Inflammatory macrophage (primary cell): ENCODE data around the gene KCNT2.
"Not testable (repeated sequence)": the region's sequence is repeated elsewhere in the genome, so short reads cannot be mapped to it uniquely, and the experiment has no call there.

Experiments used
- DNase-seq, 2 donors: peaks; one replicate each; pipeline ENCODE4 v3.0.0-alpha.2; 2020 to 2022

KCNT2 gene

DNA sequence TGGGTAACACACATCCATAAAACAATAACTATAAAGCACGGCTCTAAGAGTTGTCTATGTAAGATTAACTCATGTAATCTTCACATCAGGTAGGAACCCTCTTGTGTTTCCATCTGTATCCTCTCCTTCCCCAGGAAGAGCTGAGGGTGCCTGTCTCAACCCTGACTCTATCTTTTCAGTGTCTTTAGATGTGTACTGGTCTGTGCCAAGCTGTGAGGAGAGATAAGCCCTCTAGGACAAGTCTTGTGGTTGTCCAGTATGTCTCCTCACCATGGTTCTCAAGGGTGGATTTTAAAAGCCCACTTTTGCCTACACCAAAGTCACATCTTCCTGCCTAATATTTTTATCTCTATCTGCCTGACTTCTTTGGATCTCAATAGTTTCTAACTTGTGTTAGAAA lies 300.1 kb downstream of the KCNT2 start:
- DNase-seq: no peak

- no peak for DNase-seq
These were observed 301.8 kb downstream of the KCNT2 start for GRCh38 chr1:196306421-196306820.

GRCh38 chr1:196305216-196305615 lies 303.0 kb downstream of the KCNT2 start:
- DNase-seq: no peak

DNA sequence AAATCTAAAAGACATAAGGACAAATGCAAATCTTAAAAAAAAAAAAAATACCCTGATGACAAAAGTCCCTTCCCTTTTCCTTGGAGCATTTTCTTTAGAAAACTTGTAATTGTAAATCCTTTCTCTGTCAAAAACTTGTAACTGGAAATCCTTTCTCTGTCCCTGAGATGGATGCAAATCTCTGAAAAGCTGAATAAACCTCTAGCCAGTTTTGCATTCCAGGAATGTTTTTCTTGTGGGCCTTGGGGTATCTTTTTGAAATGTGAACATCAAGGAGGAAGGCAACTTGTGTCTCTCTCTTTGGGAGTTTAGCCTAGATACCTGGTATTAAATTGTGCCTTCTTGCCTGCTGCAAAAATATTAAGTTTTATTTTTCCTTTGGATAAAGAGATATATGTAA lies 305.3 kb downstream of the KCNT2 start:
- DNase-seq: no peak

DNA sequence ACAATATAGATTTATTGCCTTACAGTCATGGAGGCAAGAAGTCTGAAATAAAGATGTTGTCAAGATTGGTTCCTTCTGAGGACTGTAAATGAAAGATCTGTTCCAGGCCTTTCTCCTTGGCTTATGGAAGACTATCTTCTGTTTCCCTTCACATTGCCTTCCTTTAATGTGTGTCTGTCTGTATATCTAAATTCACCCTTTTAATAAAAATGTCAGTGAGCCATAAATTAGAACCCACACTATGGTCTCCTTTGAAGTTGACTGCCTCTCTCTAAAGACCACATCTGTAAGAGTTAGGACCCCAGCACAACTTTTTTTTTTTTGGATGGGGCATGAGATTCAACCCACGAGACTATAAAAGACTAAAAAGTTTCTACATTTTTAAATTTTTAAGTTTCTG lies 305.8 kb downstream of the KCNT2 start:
- DNase-seq: no peak

- DNase-seq: no peak
These were observed 312.5 kb downstream of the KCNT2 start for GRCh38 chr1:196295766-196296165.

DNA sequence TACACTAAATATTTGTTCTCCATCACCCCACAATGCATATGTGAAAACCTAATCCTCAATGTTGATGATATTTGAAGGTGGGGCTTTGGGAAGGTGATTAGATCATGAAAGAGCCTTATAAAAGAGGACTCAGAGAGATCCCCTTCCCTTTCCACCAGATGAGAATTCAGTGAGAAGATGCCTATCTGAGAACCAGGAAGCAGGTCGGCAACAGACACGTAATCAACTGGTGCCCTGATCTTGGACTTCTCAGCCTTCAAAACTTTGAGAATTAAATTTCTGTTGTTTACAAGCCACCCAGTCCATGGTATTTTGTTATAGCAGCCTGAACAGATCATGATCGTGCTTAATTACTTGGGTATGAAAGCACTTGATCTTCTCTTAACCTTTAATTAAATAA lies 329.4 kb downstream of the KCNT2 start:
- DNase-seq: no peak

- DNase-seq: no peak
These were observed 330.4 kb downstream of the KCNT2 start for GRCh38 chr1:196277860-196278259.

DNA sequence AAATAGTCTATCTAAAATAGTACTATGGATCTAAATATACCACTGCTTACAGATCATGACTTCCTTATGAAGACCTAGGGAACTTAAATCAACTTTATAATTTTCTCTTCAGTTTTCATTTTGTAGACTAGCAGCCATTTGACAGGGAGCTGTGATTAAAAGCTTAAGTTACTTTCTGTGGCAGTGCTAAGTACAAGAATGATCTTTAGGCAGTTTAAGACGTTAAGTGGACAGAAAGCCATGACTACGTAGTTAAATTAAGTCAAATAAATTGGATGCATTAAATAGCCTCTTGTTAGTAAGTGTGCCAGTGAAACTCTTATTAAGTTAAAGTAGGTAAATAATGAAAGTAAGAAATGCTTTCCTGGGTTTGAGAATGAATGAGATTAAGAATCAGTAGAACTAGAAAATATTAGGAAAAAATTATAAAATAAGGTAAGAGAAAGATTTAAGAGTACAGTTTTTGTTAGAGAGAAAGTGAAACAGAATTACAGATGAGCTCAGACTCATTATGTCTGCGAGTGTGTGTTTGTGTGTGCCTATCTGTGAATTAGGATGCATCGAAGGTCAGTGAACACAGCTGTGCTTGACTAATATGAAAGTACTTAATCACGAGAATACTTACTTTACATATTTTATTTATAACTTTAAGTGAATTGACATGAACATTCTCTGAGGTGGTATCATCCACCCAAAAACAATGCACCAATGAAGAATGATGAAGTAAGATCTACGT lies 336.9 kb downstream of the KCNT2 start:
- no peak for DNase-seq

GRCh38 chr1:196263086-196263485 lies 345.2 kb downstream of the KCNT2 start:
- not testable (repeated sequence) for DNase-seq

- DNase-seq: no peak
These were observed 348.0 kb downstream of the KCNT2 start for GRCh38 chr1:196260270-196260669.

GRCh38 chr1:196259316-196259715 lies 348.9 kb downstream of the KCNT2 start:
- DNase-seq: no peak

- DNase-seq: no peak
These were observed 352.5 kb downstream of the KCNT2 start for GRCh38 chr1:196255762-196256161.

DNA sequence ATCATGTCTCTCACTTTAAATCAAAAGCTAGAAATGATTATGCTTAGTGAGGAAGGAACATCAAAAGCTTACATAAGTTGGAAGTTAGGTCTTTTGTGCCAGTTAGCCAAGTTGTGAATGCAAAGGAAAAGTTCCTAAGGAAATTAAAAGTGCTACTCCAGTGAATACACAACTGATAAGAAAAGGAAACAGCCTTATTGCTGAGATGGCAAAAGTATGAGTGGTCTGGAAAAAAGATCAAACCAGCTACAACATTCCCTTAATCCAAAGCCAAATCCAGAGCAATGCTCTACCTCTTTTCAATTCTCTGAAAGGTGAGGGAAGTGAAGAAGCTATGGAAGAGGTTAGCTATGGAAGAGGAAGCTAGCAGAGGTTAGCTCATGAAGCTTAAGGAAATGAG lies 378.7 kb downstream of the KCNT2 start:
- no peak for DNase-seq

DNA sequence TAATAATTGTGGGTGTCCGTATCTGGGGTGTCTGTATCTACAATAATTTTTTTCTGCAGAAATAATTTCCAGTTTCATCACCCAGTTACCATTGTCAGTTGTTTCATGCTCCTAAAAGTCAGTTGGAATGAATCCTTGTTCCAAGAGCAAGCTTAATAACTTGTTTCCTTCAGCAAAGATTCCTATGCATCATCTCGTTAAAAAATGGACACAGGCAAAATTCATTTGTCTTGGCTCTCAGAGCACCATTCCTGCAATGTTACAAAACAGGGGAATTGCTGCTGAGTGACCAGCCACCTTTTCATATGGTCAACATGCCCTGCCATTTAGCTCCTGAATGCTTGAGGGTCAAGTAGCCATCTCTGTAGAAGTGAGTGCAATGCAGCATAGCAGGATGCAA lies 393.4 kb downstream of the KCNT2 start:
- DNase-seq: no peak

GRCh38 chr1:196209983-196210382 lies 398.3 kb downstream of the KCNT2 start:
- DNase-seq: no peak

DNA sequence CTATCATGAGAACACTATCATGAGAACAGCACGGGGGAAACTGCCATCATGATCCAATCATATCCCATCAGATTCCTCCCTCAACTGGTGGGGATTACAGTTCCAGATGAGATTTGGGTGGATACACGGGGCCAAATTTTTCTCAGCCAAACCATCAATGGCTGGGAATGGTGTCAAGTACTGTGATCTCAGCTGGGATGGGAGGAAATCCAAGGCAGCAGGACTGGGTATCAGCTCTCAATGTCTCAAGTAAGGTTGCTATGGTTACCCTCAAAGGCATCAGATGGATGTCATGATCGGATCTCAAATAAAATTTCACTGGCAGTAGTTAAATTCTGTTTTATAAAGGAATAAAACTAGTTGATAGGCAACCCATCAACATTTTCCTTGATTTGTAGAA lies 399.0 kb downstream of the KCNT2 start:
- no peak for DNase-seq

- no peak for DNase-seq
These were observed 400.5 kb downstream of the KCNT2 start for GRCh38 chr1:196207612-196208217.

- no peak for DNase-seq
These were observed 402.4 kb downstream of the KCNT2 start for GRCh38 chr1:196205882-196206281.

GRCh38 chr1:196196486-196196885 lies 411.8 kb downstream of the KCNT2 start:
- DNase-seq: no peak

DNA sequence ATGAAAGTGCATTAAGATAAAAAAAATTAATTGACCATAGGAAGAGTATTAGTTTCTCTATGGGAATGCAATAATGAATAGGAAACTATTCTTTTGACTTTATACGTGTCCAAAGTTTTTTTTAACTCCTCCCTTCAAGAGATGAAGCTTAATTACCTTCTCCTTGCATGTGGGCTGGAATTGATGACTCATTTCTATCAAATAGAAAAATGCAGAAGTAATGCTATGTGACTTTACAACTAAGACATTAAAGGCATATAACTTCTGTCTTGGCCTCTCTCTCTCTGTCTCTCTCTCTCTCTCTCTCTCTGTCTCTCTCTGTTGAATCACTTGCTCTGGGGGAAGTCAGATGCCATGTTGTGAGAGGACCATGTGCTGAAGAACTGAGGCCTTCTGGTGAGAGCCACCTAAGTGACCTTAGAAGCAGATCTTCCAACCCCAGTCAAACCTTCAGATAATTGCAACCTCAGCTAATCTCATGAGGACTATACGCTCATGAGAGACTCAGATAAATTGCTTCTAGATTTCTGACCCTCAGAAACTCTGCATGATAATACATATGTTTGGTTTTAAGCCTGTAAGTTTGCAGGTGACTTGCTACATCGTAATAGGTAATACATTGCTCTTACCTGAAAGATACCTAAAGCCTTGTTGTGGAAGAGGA lies 414.2 kb downstream of the KCNT2 start:
- no peak for DNase-seq

DNA sequence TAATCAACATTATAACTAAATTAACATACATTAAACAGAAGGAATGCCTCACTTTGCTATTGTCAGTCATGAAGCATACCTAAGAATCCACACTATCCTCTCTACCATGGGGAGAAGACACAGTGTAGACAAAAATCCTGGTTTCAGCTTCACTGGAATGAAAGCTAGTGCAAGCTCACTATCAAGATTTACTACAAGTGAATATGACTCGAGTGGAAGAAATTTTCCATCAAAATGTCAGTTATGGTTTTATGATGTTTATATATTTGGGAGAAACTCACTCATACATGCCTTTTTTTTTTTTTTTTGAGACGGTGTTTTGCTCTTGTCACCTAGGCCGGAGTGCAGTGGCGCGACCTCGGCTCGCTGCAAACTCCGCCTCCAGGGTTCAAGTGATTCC lies 424.3 kb downstream of the KCNT2 start:
- no peak for DNase-seq

- DNase-seq: no peak
These were observed 426.7 kb downstream of the KCNT2 start for GRCh38 chr1:196181594-196181878.

DNA sequence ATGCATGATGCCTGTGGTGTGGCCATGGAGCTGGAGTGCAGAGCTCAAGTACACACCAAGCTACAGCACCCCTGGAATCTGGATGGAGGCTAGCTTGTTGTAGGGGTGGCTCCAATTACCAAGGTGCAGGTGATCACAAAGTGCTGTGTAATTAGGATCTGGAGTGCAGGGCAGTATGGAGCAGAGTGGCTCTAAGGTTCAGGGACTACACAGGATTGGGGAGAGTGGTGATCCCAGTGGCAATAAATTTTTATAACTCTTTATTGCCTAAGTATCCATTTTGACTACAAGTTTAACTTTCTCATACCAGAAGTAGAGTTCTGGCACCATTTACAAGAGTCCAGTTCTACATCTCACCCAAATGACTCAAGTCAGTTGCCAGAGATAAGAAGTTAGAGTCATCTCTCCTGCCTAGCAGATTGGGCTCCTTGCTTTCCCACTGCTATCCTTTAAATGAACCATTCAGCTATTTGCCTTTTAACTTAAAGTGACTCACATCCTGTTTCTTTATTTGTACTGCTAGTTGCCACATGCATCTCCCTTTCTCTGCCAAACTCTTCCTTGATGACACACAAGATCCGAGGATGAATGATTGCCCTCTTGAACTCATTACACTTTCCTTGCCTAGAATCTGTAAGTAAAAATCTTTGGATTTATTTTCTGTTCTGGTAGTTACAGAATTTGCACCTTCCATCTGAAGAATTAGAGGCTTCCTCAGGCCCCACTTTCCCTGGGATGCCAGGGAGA lies 427.2 kb downstream of the KCNT2 start:
- peak; percentile 2 to 19 for DNase-seq
